ENCODE data around the gene RNF214. TPM values are rescaled to one million over a fixed set of nuclear protein-coding genes. Genes with fewer than 3 reads are reported as not detected.

The RNF214 gene
- total and polyA plus RNA-seq, 2 of the 4 experiments (the other 2 are of a cell fraction): 7.9 to 14.8 TPM

GRCh38 chr11:117197516-117198456, 34.7 kb upstream of the RNF214 start:
- TF ChIP-seq RAD21 (IDR thresholded peaks at IDR 0.05; ENCODE audit: low read length) (peak; percentile 34), CTCF (conservative IDR thresholded peaks at IDR 0.05; ENCODE audit: low read depth, low read length) (peak; percentile 62), MAZ (IDR thresholded peaks at IDR 0.05; ENCODE audit: borderline replicate concordance, low read depth, low read length) (peak; percentile 60; the same call in 1 of the 2 replicates), FOS (IDR thresholded peaks at IDR 0.05; ENCODE audit: low read depth, low read length) (no peak)
- H4K8ac ChIP-seq (ENCODE audit: low read depth in 2 of 2, low read length in 2 of 2): peak overlapping the region; percentile 99
- ChIA-PET POLR2A (ENCODE audit: unreplicated experiment) (interaction anchor here (0.5 to 2.2 kb wide), 2 partner anchors 20 to 419 kb away, joined by 3 to 11 read pairs; no protein-coding TSS in a partner anchor), CTCF (interaction anchor here (1.0 kb wide), 1 partner anchor 29 kb away, joined by 3 read pairs; no protein-coding TSS in a partner anchor)
- H3K79me1 ChIP-seq (ENCODE audit: low read depth in 1 of 2, low read length in 2 of 2): peaks cover 10 to 43% of the 10 kb centered on the region in 2 experiments; a peak in 3 of 4 replicates
- in situ Hi-C loops (cut with MboI; ENCODE audit: low sequenced_read_pairs) (no loop called here), intact Hi-C loops (cut with micrococcal nuclease) (loop anchor here (2.0 kb wide), 1 partner anchor 29 kb away; no protein-coding TSS in a partner anchor), dilution Hi-C loops (cut with HindIII; ENCODE audit: low sequenced_read_pairs, unreplicated experiment) (no loop called here)
- H3K36me3 ChIP-seq (ENCODE audit: control insufficient read depth, insufficient read depth, low read length): peaks cover 33% of the 10 kb centered on the region
- DNase-seq (peak; percentile 32), ATAC-seq (ENCODE audit: low read depth) (peak; percentile 2)
- peak overlapping the region; percentile 23; the same call in 1 of the 2 replicates for H3K4me3 ChIP-seq (ENCODE audit: insufficient read depth, low read depth, low read length)
- H2BK15ac ChIP-seq (ENCODE audit: low read depth, low read length): peak overlapping the region; percentile 100
- H3K4ac ChIP-seq (ENCODE audit: low read depth, low read length): peak overlapping the region; percentile 100
- H3K4me1 ChIP-seq (ENCODE audit: control insufficient read depth, insufficient read depth, low read length): peaks cover 29% of the 10 kb centered on the region
- H3K56ac ChIP-seq (ENCODE audit: extremely low read depth, insufficient read depth, low read length): peak overlapping the region; percentile 97
- peak overlapping the region; percentile 4 for H2AFZ ChIP-seq (replicated peaks; ENCODE audit: low read length, poor library complexity)
- H2AK5ac ChIP-seq (ENCODE audit: low read depth, low read length): peak overlapping the region; percentile 100
- BruUV-seq (replicated peaks): no TSS peak
- H2BK20ac ChIP-seq (ENCODE audit: low read depth, low read length): peak overlapping the region; percentile 92
- H3K27me3 ChIP-seq (ENCODE audit: control insufficient read depth, insufficient read depth, low read length): no peaks in the 10 kb centered on the region
- H3K14ac ChIP-seq (replicated peaks; ENCODE audit: low read depth, low read length): peak overlapping the region; percentile 100
- H3K27ac ChIP-seq (ENCODE audit: insufficient read depth, low read length): peak overlapping the region; percentile 98
- H4K91ac ChIP-seq (ENCODE audit: insufficient read depth, low read depth, low read length): peak overlapping the region; percentile 100
- no peaks in the 10 kb centered on the region for H3K9me3 ChIP-seq (ENCODE audit: control insufficient read depth, insufficient read depth, low read length)
- peak overlapping the region; percentile 99 for H3K23ac ChIP-seq (ENCODE audit: low read depth, low read length)
- 40% methylated on average over 1 of the region's 17 CpGs; no CpG with 5 or more reads in 1 of the 2 experiments for WGBS, 2 experiments (ENCODE audit: extremely low coverage in 2 of 2, insufficient read length in 1 of 2)
- peaks cover 32% of the 10 kb centered on the region for H4K20me1 ChIP-seq (ENCODE audit: insufficient read depth, low read length)
- peak overlapping the region; percentile 100 for H2BK120ac ChIP-seq (ENCODE audit: low read depth, low read length)
- peaks cover 17% of the 10 kb centered on the region for H3K9me1 ChIP-seq (ENCODE audit: insufficient read depth, low read length)
- H3K18ac ChIP-seq (ENCODE audit: low read depth, low read length): peak overlapping the region; percentile 96
- peak overlapping the region; percentile 94 for H4K5ac ChIP-seq (ENCODE audit: low read depth, low read length)
- H2BK5ac ChIP-seq (ENCODE audit: low read depth, low read length, poor library complexity, severe bottlenecking): peak overlapping the region; percentile 95
- H3K4me2 ChIP-seq (ENCODE audit: low read depth, low read length): peak overlapping the region; percentile 81
- peak overlapping the region; percentile 96 for H3K9ac ChIP-seq (ENCODE audit: low read depth, low read length)
- H2AK9ac ChIP-seq (replicated peaks; ENCODE audit: low read depth, low read length, poor library complexity): peak overlapping the region; percentile 100
